Activated naive CD8-positive, alpha-beta T cell (primary cell): Measurements from ENCODE around the gene FOXJ3.

Experiments used
- H3K27ac Mint-ChIP-seq: one replicate; pipeline ENCODE4 v1.8.0; 2021; ENCODE audit warnings: mixed read lengths
- H3K27me3 Mint-ChIP-seq: one replicate; pipeline ENCODE4 v1.8.0; 2021; ENCODE audit warnings: mixed read lengths
- H3K36me3 Mint-ChIP-seq: one replicate; pipeline ENCODE4 v1.8.0; 2021; ENCODE audit warnings: mixed read lengths
- H3K4me1 Mint-ChIP-seq: one replicate; pipeline ENCODE4 v1.8.0; 2021; ENCODE audit warnings: low read depth, mixed read lengths
- H3K4me3 Mint-ChIP-seq: one replicate; pipeline ENCODE4 v1.8.0; 2021; ENCODE audit warnings: mild to moderate bottlenecking, mixed read lengths
- H3K9me3 Mint-ChIP-seq: one replicate; pipeline ENCODE4 v1.8.0; 2021; ENCODE audit warnings: low read depth, mixed read lengths

The FOXJ3 gene

DNA sequence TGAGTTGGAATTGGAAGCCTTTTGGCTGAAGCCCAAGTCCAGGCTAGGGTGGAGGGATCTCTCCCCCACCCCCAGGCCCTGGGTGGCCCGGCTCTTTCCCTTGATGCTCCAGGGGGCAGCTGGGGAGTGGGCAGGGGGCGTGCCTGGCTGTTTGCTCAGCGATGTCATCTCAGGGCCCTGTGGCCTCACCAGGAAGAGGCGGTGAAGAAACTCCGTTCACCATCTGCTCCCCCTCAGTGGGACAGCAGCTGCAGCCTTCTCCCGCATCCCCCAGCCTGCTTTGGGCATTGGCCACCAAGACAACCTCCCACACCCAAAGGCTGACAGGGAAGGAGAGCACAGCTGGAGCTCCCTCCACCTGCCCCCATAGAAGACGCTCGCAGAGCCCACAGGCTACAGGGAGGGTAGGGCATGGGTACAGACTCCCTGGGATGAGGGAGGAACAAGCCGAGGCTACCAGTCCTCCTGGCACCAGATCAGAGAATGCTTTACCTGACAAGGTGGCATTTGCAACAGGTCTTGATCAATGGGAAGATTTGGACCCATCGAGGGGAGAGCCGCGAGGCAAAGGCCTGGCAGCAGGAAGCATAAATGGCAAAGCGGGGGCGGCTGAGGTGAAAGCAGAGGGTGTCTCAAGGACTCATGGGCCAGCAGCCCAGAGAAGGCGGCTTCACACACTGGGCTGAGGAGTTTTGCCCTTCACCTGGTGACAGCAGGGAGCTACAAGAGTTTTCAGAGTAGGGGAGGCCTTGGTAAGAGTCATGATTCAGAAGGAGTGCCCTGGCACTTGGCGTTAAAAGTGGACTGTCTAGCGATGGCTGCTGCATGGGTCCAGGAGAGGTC, 164.0 kb downstream of the FOXJ3 start:
- H3K27ac Mint-ChIP-seq: peak overlapping the region; percentile 38
- H3K36me3 Mint-ChIP-seq: no peaks in the 10 kb centered on the region
- H3K9me3 Mint-ChIP-seq: no peaks in the 10 kb centered on the region
- H3K27me3 Mint-ChIP-seq: peaks cover 4% of the 10 kb centered on the region
- no peaks in the 10 kb centered on the region for H3K4me1 Mint-ChIP-seq
- H3K4me3 Mint-ChIP-seq: no peak overlapping the region

- H3K36me3 Mint-ChIP-seq: no peaks in the 10 kb centered on the region
- no peak overlapping the region for H3K4me3 Mint-ChIP-seq
- H3K9me3 Mint-ChIP-seq: no peaks in the 10 kb centered on the region
- no peak overlapping the region for H3K27ac Mint-ChIP-seq
- H3K4me1 Mint-ChIP-seq: no peaks in the 10 kb centered on the region
- peaks cover 4% of the 10 kb centered on the region for H3K27me3 Mint-ChIP-seq
Measured at GRCh38 chr1:42168763-42169162, 166.3 kb downstream of the FOXJ3 start.

GRCh38 chr1:42168391-42168670, 166.7 kb downstream of the FOXJ3 start:
- H3K4me3 Mint-ChIP-seq: no peak overlapping the region
- no peaks in the 10 kb centered on the region for H3K4me1 Mint-ChIP-seq
- H3K27me3 Mint-ChIP-seq: peaks cover 4% of the 10 kb centered on the region
- no peaks in the 10 kb centered on the region for H3K36me3 Mint-ChIP-seq
- H3K9me3 Mint-ChIP-seq: no peaks in the 10 kb centered on the region
- no peak overlapping the region for H3K27ac Mint-ChIP-seq

DNA sequence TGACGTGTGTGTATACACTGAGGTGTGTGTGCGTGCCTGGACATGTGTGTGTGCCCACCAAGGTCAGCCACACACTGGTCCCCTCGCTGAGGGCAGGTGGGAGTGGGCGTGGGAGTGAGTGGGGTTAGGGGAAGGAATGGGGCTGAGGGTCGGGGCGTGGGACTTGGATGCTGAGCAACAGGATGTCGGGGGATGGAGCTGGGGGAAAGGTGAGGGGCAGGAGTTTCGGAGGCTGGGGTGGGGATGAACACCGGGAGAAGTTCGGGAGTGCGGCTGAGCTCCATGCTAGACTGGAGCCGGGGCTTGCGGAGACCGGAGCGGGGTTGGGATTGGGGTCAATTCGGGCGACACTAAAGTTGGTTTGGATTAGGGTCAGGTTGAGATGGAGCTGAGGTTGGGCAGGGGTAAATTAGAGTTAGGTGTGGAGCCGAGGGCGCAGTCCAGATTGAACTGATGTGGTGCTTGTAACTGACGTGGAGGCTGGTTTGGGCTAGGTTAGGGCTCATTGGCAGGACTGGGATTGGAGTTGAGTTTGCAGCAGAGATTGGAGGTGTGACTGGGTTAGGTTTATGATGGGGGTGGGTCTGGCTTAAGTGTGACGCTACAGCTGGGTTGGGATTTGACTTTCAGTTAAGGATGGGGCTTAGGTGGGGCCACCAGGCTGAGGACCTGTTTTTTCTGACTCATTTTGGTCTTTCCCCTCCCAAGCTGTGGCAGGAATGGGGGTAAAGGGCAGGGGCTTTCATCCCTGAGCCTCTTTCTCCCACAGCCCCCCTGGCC, 167.2 kb downstream of the FOXJ3 start:
- no peak overlapping the region for H3K27ac Mint-ChIP-seq
- H3K36me3 Mint-ChIP-seq: no peaks in the 10 kb centered on the region
- no peak overlapping the region for H3K4me3 Mint-ChIP-seq
- H3K4me1 Mint-ChIP-seq: no peaks in the 10 kb centered on the region
- H3K27me3 Mint-ChIP-seq: peaks cover 4% of the 10 kb centered on the region
- no peaks in the 10 kb centered on the region for H3K9me3 Mint-ChIP-seq

- Mint-ChIP-seq H3K4me1 (no peaks in the 10 kb centered on the region), H3K4me3 (no peak overlapping the region), H3K27ac (no peak overlapping the region), H3K36me3 (peaks cover 6% of the 10 kb centered on the region), H3K9me3 (peaks cover 8% of the 10 kb centered on the region), H3K27me3 (peaks cover 7% of the 10 kb centered on the region)
Measured at GRCh38 chr1:42165511-42166210, 169.4 kb downstream of the FOXJ3 start.

GRCh38 chr1:42164551-42165420, 170.2 kb downstream of the FOXJ3 start, which contains the start of gene GUCA2A:
Gene GUCA2A (minus strand): TSS chr1:42164745. CDS start chr1:42164712, 33 bp downstream.
- H3K4me1 Mint-ChIP-seq: no peaks in the 10 kb centered on the region
- no peak within 1 kb of the TSS for H3K4me3 Mint-ChIP-seq
- no peak within 1 kb of the TSS for H3K27ac Mint-ChIP-seq
- peaks cover 9% of the 10 kb centered on the region for H3K36me3 Mint-ChIP-seq
- H3K9me3 Mint-ChIP-seq: peaks cover 11% of the 10 kb centered on the region
- peaks cover 7% of the 10 kb centered on the region for H3K27me3 Mint-ChIP-seq

DNA sequence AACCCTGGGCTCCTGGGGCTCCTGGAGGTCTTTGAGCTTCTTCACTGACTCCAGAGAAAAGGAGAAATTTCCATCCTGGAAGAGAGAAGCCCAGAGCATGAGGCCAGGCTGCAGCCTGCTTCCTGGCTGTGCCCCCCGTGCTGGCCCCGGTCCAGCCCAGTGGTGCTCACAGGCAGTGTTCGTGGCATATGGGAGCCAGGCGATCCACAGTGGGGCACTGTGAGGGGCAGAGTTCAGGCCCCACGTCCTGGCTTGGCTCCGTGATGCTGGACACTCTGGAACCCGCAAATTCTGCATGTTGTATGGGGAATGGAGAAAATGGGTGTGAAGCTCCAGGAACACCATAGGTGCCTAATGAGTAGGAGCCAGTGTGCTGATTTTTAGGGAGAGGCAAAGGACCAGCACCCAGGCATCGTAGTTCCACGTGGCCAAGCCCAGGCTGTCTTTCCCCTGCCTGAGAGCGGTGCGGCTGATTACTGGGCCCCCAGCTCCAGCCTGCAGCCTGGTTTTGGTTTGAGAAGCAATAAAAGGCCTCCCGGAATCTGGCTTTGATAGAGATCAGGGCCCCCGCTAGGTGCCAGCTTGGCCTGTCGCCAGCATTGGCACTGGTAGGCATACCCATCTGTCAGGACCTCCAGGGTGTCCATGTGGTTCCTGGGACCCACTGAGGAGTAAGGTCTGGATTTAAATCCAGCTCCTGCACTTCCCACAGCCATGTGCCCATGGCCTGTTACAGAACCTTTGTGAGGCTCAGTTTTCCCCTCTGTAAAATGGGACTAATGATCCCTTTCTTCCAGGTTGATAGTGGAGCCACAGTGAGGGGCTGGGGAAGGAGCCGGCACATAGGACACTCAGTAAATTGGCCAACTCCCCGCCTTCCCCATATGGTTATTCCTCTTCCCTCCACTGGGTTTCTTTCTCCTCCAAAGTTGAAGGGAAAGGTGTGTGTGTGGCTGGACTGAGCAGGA, 171.2 kb downstream of the FOXJ3 start:
- peaks cover 9% of the 10 kb centered on the region for H3K36me3 Mint-ChIP-seq
- peaks cover 11% of the 10 kb centered on the region for H3K9me3 Mint-ChIP-seq
- H3K27ac Mint-ChIP-seq: no peak overlapping the region
- no peak overlapping the region for H3K4me3 Mint-ChIP-seq
- H3K27me3 Mint-ChIP-seq: peaks cover 7% of the 10 kb centered on the region
- no peaks in the 10 kb centered on the region for H3K4me1 Mint-ChIP-seq

GRCh38 chr1:42163114-42163513, 171.9 kb downstream of the FOXJ3 start:
- Mint-ChIP-seq H3K9me3 (peaks cover 11% of the 10 kb centered on the region), H3K27me3 (peaks cover 7% of the 10 kb centered on the region), H3K4me3 (no peak overlapping the region), H3K27ac (no peak overlapping the region), H3K36me3 (peaks cover 9% of the 10 kb centered on the region), H3K4me1 (no peaks in the 10 kb centered on the region)

- peaks cover 11% of the 10 kb centered on the region for H3K9me3 Mint-ChIP-seq
- peaks cover 7% of the 10 kb centered on the region for H3K4me1 Mint-ChIP-seq
- H3K36me3 Mint-ChIP-seq: peaks cover 9% of the 10 kb centered on the region
- H3K27ac Mint-ChIP-seq: no peak overlapping the region
- H3K27me3 Mint-ChIP-seq: peaks cover 5% of the 10 kb centered on the region
- no peak overlapping the region for H3K4me3 Mint-ChIP-seq
Measured at GRCh38 chr1:42162181-42162580, 172.9 kb downstream of the FOXJ3 start.

DNA sequence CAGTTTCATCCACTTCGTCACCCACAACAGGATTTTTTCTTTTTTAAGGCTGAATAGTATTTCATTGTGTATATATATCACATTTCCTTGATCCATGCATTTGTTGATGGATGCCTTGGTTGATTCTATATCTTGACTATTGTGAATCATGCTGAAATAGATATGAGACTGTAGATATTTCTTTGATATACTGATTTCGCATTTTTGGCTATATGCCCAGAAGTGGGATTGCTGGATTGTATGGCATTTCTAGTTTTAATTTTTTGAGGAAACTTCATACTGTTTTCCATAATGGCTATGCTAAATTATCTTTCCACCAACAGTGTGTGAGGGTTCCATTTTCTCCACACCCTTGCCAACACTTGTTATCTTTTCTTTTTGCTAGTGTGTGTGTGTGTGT, 176.8 kb downstream of the FOXJ3 start:
- no peak overlapping the region for H3K4me3 Mint-ChIP-seq
- H3K27me3 Mint-ChIP-seq: peaks cover 3% of the 10 kb centered on the region
- peaks cover 9% of the 10 kb centered on the region for H3K36me3 Mint-ChIP-seq
- H3K4me1 Mint-ChIP-seq: peaks cover 7% of the 10 kb centered on the region
- H3K9me3 Mint-ChIP-seq: peaks cover 11% of the 10 kb centered on the region
- H3K27ac Mint-ChIP-seq: no peak overlapping the region

DNA sequence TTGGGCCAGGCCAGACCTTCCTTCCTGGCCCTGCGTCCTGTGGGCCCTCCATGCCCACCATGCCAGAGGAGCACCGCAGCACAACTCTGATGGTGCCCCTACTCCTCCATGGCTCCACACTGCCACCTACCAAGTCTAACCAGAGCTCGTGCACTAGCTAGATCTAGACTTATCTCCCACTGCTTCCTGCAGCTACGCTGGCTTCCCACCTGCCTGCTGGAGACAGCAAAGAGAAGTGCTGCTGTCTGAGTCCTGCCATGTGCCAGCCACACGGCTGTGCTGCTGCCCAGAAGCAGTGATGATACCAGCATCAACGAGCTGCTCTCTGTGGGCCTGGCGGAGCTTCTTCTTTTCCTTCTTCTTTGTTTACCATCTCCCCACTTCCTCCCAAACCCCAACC, 177.4 kb downstream of the FOXJ3 start:
- Mint-ChIP-seq H3K36me3 (peaks cover 9% of the 10 kb centered on the region), H3K4me3 (no peak overlapping the region), H3K27me3 (peaks cover 3% of the 10 kb centered on the region), H3K27ac (no peak overlapping the region), H3K9me3 (peaks cover 11% of the 10 kb centered on the region), H3K4me1 (peaks cover 7% of the 10 kb centered on the region)

GRCh38 chr1:42155362-42155761, 179.7 kb downstream of the FOXJ3 start:
- H3K27ac Mint-ChIP-seq: no peak overlapping the region
- H3K4me3 Mint-ChIP-seq: no peak overlapping the region
- H3K27me3 Mint-ChIP-seq: no peaks in the 10 kb centered on the region
- H3K4me1 Mint-ChIP-seq: peaks cover 7% of the 10 kb centered on the region
- H3K36me3 Mint-ChIP-seq: no peaks in the 10 kb centered on the region
- H3K9me3 Mint-ChIP-seq: no peaks in the 10 kb centered on the region

DNA sequence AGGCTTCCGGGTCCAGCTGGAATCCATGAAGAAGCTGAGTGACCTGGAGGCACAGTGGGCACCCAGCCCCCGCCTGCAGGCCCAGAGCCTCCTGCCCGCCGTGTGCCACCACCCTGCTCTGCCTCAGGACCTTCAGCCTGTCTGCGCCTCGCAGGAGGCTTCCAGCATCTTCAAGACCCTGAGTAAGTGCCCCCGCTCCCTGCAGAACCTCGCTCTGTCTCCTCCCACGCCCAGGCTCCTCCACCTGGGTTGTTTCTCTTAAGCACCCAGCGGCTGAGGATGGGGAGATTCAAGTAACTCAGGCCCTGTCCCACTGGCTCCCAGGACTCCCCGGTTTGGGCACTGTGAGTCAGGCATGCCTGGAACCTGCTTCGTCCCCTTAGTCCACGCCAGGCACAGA, 180.3 kb downstream of the FOXJ3 start:
- no peaks in the 10 kb centered on the region for H3K36me3 Mint-ChIP-seq
- H3K4me3 Mint-ChIP-seq: no peak overlapping the region
- peaks cover under 1% of the 10 kb centered on the region for H3K27me3 Mint-ChIP-seq
- no peaks in the 10 kb centered on the region for H3K9me3 Mint-ChIP-seq
- peaks cover 7% of the 10 kb centered on the region for H3K4me1 Mint-ChIP-seq
- H3K27ac Mint-ChIP-seq: no peak overlapping the region
